Measurements from ENCODE around the gene PRR5. TPM values are rescaled to one million over a fixed set of nuclear protein-coding genes. Genes with fewer than 3 reads are reported as not detected.
A peak's percentile ranks its signal among the peaks of the same experiment; 100 is the strongest.

Gene PRR5
- total RNA-seq, 1 donor from 2014 or later, result 2.9 TPM

DNA sequence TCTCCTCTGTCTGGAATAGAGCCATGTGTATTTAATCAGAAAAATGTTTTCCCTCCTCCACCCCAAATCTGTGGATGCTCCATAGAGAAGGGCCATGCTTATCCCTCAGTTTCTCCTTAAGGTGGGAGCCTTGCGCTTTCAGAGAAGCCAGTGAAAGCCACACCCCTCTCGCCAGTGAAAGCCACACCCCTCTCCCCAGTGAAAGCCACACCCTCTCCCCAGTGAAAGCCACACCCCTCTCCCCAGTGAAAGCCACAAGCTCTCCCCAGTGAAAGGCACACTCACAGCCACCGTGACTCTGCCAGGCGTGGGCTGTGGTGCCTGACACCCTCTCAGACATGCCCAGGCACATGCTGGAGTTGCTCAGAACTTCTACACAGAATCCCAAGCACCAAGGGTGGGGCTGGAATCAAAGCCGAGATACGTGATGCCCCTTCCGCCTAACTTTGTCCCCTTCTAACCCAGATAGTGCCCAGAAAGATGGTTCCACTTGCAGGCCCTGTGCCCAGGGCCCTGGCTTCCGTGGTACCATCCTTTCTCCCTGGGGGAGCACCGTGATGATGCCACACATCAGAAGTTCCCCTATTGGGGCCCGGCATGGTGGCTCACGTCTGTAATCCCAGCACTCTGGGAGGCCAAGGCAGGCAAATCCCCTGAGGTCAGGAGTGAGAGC is 16.5 kb upstream of the PRR5 start:
- intact Hi-C loops (cut with DNase I), result no loop called here
- ATAC-seq (ENCODE audit: poor library complexity), result peak; percentile 57
- DNase-seq, result peak; percentile 57

DNA sequence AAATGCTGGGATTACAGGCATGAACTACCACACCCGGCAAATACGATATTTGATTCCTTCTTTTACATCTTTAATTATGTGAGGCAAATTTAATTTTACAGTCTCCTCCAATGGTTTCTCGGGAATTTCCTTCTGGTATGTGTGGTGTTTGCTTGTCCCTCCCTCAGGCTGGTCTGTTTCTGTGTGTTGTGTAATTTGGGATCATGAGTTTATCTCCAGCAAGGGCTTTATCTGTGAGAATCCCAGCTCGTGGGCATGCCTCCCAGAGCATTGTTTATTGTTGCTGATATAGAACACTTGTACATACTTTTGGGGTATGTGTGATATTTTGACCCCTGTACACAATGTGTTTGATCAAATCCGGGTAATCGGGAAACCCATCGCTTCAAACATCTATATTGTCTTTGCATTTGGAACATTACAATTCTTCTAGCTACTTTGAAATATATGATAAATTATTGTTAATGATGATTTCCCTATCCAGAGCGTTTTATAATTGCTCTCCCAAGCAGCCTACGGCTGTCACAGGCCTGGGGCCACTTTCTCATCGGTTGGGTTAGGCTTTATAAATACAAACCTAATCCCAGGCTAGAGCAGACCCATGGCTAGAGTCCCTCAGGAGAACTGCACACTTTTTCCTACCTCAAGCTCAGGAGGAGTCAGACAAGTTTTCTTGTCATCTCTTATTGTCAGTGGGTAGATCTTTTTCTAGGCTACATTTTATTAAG is 15.0 kb upstream of the PRR5 start:
- intact Hi-C loops (cut with DNase I), result no loop called here
- DNase-seq (no peak), ATAC-seq (ENCODE audit: poor library complexity) (no peak)

DNA sequence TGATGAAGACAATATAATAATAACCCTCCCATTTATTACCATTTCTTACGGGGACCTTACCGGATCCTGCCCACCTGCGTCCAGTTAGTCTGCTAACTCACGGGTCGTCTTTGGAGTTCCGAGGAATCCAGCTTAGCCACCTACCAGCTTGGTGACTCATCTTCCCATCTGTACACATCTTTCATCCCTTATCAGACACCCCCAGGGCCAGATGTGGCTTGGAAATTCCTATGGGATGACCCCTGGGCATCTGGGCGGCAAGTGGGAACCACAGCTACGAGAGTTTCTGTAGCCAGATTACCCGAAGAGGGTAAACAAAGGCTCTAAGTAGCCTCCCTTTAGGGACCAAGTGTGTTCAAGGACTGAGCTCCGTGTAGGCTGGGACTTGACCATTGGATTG is 12.8 kb upstream of the PRR5 start:
- intact Hi-C loops (cut with DNase I), result no loop called here
- ATAC-seq (ENCODE audit: poor library complexity) (no peak), DNase-seq (no peak)

DNA sequence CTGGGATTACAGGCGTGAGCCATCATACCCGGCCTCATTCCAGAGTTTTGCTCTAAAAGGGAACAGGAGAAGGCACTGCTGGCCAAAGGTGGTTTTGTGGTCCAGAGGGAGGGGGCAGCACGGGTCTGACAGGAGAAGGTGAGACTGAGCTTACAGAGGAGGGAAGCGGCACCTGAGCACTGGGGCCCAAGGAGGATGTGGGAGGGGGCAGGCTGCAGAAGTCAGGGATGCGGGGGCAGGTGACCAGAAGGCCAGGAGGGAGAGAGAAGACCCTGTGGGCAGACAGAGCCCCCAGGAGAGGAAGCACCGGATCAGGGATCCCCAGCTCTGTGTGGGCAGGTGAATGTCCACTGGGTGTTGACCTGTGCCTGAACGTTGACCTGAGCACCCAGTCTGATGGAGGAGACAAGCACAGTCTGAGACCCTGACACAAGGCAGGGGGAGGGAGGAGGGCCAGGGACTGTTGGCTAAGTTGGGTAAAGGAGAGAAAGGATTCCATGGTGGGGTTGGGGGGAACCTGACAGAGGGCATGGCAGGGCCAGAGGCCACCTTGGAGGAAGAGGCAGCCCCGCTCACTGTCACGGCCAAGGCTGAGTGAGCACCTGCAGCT is 12.0 kb upstream of the PRR5 start:
- intact Hi-C loops (cut with DNase I), result no loop called here
- no peak for ATAC-seq (ENCODE audit: poor library complexity)
- DNase-seq, result no peak

DNA sequence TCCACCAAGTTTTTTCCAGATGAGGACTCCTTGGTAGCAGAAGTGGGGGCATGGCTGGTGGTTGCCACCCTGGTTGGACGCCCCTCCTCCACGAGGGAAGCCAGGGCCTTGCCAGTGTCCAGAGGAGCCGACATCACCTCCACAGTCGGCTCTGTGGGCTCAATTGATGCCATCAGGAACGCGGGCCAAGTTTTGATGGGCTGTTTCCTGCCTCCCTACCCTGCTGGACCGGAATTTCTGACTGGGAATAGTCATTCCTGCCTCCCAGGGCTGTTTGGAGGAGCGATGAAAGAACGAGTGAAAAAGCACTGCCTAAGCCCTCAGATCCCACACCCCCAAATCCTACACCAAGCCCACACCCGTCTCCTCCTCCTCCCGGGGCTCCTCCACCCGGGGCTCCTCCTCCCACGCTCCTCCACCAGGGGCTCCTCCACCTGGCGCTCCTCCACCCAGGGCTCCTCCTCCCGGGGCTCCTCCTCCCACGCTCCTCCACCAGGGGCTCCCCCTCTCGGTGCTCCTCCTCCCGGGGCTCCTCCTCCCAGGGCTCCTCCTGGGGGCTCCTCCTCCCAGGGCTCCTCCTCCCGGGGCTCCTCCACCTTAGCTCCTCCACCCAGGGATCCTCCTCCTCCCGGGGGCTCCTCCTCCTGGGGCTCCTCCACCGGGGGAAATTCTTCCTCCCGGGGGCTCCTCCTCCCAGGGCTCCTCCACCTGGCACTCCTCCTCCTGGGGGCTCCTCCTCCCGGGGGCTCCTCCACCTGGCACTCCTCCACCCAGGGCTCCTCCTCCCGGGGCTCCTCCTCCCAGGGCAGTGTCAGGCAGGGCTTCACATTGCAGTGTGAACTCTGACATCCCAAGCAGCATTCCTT is 10.0 kb upstream of the PRR5 start:
- ATAC-seq (ENCODE audit: poor library complexity) (no peak), DNase-seq (no peak)
- intact Hi-C loops (cut with DNase I), result no loop called here

DNA sequence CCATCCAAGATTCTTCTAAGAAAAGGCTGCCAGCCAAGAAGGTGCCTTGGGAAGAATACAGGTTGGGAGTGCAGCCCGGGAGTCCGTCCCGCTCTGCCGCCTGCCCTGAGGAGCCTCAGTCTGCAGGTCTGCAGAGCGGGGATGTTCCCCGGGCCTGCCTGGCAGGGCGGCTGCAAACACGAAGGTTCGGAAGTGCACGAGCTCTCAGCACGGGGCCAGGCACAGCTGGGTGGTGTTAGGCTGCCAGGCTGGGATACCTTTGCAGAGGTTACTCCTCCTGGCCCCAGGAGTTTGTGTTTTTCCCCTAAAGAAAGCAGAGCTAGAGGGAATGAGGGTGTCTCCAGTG is 9.4 kb upstream of the PRR5 start:
- ATAC-seq (ENCODE audit: poor library complexity) (no peak), DNase-seq (no peak)
- intact Hi-C loops (cut with DNase I), result no loop called here

DNA sequence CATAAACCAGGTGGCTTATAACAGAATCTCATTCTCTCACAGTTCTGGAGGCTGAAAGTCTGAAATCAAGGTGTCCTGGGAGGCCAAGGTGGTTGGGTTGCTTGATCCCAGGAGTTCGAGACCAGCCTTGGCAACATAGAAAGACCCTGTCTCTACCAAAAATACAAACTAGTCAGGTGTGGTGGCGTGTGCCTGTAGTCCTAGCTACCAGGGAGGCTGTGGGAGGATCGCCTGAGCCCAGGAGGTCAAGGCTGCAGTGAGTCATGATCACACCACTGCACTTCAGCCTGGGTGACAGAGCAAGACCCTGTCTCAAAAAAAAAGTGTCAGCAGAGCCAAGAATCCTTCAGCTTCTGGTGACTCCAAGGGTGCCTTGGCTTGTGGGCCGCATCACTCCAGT is 8.9 kb upstream of the PRR5 start:
- no peak for ATAC-seq (ENCODE audit: poor library complexity)
- no peak for DNase-seq

DNA sequence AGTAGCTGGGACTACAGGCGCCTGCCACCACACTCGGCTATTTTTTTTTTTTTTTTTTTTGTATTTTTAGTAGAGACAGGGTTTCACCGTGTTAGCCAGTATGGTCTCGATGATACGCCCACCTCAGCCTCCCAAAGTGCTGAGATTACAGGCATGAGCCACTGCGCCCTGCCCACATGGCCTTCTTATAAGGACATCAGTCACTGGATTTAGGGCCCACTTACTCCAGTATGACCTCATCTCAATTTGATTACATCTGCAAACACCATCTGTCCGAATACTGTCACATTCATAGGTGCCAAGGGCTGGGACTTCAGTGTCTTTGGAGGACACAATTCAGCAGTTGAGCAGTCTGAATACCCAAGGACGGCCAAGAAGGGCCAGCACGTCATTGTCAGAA is 8.2 kb upstream of the PRR5 start:
- intact Hi-C loops (cut with DNase I), result no loop called here
- ATAC-seq (ENCODE audit: poor library complexity) (no peak), DNase-seq (no peak)

More for the DNA sequence above, 8.9 kb upstream of the PRR5 start:
- intact Hi-C loops (cut with DNase I), result no loop called here

DNA sequence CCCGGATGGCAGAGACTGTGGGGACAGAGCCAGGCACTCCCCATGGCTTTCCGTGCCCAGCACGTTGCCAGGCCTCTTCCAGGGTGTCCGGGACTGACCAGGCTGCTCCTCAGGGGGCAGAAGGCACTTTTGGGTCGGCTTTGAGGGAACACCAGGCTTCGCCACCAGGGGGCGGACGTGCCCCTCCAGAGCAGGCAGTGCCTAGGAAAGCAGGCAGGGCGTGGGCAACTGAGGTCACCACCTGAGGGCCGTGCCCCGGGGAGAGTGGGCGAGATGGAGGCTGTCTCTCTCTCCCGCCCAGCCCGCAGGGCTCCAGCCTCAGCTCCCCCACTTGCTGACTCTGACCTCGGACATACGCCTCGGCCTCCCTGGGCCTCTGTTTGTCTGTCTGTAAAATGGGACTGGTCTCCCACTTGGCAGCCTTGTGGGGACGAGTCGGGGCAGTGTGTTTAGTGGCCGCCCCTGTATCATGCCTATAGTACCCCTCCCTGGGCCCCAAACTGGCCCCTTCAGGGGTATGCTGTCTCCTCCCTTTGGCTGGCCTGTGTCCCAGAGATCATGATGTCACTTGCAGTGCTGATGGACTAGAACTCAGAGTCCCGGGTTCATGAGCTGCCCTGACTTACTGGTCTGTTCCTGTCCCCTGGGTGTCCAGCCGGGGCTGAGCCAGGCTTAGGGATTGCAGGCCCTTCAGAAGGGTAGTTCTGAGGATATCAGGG is 4.4 kb upstream of the PRR5 start:
- intact Hi-C loops (cut with DNase I), result loop anchor here (5.0 kb wide), 1 partner anchor 40 kb away; no protein-coding TSS in a partner anchor
- DNase-seq (peak; percentile 89), ATAC-seq (ENCODE audit: poor library complexity) (peak; percentile 61)

DNA sequence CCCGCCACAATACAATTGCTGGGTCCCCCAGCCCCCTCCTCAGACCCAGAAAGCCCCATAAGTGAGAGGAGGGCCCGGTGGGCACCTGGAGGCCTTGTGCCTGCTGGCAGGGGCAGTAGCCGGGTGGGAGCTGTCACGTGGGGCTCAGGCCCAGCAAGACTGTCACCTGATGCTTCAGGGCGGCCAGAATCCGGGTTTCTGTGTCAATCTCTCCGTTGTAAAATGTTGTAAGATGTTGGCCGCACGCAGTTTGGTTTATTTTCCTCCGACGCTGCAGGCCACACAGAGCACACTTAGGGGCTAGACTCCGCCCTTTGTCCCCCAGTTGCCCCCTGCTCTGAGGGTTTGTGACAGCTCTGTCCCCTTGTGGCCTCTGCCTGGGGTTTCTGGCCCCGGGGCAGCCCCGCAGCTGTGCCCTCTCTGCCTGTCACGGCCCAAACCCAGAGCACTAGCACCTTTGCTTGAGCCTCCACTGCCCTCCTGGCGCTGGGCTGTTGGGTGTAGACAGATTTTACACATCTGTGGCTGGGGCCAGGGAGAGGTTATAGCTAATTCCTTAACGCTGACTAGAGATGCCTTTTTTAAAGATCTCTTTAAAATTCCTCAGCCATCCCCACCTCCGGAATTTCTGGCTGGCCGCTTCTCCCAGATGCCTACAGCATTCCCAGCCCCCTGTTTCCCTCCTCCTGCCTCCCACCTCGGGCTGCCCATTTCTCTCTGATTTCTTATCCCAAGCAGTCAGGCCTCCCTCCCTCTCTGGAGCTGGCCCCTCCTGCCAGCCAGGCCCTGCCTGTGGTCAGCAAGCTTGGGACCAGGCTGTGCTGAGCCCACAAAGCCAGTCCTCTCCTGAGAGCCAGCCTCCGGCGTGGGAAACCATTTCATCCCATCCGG is 3.2 kb upstream of the PRR5 start:
- intact Hi-C loops (cut with DNase I), result loop anchor here (5.0 kb wide), 1 partner anchor 39 kb away; no protein-coding TSS in a partner anchor
- DNase-seq (no peak), ATAC-seq (ENCODE audit: poor library complexity) (peak; percentile 13)

DNA sequence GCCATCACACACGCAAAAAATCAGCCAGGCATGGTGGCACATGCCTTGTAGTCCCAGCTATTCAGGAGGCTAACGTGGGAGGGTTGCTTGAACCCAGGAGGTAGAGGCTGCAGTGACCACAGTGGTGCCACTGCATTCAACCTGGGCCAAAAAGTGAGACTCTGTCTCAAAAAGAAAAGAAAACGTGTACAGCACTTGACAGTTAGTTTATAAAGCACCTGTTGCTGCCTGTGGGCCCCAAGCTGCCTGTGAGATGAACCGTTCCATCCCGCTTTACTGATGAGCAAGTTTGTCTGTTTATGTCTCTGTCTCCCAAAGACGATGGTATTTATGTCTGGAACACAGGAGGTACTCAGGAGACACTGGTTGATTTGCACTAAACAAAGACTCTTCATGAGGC is 1.5 kb upstream of the PRR5 start:
- ATAC-seq (ENCODE audit: poor library complexity), result no peak
- DNase-seq, result no peak
- intact Hi-C loops (cut with DNase I), result no loop called here

DNA sequence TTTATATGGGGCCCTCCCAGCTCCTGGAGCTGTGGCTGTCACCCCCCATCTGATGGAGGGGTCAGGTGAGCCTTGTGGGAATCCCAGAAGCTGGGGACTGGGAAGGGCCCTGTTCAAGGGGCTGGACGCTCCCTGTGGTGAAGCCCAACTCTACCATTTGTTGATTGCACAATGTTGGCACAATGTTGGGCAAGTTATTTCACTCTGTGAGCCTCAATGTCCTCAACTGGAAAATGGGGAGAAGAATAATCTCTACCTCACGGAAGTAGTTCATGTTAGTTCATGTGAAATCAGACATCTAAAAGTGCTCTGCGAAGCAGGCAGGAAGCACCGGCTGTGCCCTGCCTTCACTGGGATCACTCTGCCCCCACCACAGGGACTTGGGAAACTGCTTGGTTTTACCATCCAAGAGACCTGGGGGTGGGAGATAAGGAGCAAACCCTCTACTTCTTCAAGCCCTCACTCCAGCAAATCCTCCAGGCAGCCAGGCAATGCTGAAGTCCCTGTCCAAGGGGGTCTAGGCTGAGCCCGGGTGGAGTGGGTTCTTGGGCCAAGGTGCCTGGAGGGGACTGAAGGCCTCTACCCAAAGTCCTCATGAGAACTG is 715 bp upstream of the PRR5 start:
- no peak for ATAC-seq (ENCODE audit: poor library complexity)
- intact Hi-C loops (cut with DNase I), result no loop called here
- DNase-seq, result no peak

DNA sequence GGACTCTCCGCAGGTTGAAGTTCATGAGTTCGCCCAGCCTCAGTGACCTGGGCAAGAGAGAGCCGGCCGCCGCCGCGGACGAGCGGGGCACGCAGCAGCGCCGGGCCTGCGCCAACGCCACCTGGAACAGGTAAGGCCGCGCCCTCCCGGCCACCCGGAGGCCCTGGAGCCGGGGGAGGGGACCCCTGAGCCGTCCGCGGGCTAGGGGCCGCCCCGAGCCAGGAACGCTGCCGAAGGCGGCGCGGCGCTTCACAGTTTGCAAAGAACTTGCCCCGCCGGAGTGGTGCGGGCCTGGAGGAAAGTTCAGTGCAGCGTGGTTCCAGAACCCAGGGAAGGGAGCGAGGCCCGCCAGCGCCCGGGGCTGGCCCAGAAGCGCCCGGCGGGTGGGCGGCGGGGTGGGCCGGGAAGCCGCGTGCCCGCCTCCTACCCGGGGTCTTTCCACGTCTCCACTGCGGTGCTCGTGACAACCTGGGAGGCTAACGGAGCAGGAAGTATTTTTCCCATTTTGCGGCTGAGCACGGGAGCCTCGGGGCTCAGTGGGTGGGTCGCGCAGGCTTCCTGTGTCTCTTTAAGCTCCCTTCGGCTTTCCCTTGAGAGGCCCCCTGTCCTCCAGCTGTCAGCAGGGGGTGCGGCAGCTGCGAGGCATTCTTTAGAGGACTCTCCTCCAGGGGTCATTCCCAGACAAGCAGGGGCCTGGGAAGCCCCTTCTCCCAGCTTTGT is 635 bp downstream of the PRR5 start:
- DNase-seq, result no peak
- intact Hi-C loops (cut with DNase I), result no loop called here

DNA sequence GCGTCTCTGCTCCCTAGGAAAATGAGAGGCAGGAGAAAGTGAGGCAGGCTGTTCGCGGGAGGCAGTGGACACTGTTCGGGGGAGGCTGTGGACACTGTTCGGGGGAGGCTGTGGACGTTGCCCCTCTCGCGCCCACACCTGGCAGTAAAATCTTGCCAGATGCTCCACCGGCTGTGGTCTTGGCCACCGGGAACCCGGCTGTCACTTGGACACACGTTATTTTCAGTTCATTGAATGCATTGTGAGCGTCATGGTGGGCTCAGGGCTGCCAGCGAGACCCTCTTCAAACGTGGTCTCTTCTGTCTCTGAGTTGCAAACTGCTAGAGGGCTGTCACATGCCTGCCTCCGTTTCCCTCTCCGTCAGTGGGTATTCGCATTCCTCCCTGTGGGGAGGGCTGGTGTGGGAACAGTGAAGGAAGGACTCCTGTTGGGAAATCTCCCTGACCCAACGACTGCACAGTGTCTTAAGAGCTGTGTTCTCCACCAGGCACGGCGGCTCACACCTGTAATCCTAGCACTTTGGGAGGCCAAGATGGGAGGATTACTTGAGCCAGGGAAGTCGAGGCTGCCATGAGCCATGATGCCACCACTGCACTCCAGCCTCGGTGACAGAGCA is 1.4 kb downstream of the PRR5 start:
- intact Hi-C loops (cut with DNase I), result no loop called here
- no peak for DNase-seq
- ATAC-seq (ENCODE audit: poor library complexity), result no peak

More for the DNA sequence above, 635 bp downstream of the PRR5 start:
- ATAC-seq (ENCODE audit: poor library complexity), result no peak

DNA sequence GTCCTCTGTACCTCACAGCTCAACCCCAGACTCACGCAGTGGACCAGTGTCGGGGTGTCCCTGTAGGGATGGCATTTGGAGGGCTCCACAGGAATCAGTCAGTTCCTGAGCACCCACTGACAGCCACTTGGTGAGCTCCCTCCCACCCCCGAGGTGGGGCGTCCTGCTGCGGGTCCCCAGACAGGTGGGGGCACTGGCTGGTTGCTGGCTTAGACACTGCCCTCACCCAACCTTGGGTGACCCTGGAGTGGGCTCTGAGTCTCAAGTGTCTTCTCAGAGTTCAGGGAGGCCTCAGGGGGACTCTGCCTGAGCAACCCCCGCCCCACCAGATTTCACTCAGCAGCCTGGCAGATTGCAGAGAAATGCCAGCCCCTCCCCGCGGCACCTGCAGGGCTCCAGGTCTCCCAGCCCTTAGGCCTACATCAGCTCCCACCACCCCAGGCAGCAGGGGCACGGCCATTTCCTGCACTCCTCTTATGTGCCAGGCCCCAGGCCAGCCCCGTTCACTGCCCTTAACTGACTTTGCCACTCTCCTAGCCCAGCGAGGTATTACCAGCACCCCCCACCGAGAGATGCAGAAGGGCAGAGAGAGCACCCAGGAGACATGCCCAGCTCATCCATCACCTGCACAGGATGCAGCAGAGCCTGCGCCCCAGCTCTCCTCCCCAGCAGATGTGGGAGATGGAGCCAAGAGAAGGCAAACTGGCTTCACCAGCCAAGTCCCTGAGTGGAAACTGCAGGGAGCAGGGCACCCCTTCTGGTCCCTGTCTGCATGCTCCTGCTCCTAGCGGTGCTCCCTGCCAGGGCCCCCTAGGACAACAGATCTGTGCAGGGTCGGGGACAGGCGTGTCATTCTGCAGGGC is 2.4 kb downstream of the PRR5 start:
- DNase-seq (no peak), ATAC-seq (ENCODE audit: poor library complexity) (no peak)
- intact Hi-C loops (cut with DNase I), result no loop called here

DNA sequence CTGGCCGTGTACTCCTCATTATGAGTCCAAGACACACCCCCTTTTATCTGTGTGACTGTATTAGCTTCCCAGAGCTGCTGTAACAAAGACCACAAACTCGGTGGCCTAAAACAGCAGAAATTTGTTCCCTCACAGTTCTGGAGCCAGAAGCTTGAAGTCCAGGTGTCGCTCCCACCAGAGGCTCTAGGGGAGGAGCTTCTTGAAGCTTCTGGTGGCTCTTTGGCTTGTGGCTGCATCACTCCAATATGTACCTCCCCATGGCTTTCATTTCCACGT is 3.0 kb downstream of the PRR5 start:
- ATAC-seq (ENCODE audit: poor library complexity), result no peak
- intact Hi-C loops (cut with DNase I), result no loop called here
- DNase-seq, result no peak

Measured in Right ventricle myocardium superior (tissue), 1 donor.